Adipose tissue (tissue), 3 donors: ENCODE results near the gene MACROD1. TPM values are rescaled to one million over a fixed set of nuclear protein-coding genes. Genes with fewer than 3 reads are reported as not detected.

Experiments used
- H3K27ac ChIP-seq: one replicate; pipeline ENCODE4 v1.5.1; 2013; ENCODE audit warnings: low read depth, low read length
- WGBS, 3 donors: extraction: QIAGEN DNeasy Blood & Tissue Kit; methylation state at CpG; one replicate each; pipeline ENCODE4 v1.1.7; 2013; 5-methylcytosine and 5-hydroxymethylcytosine counted together
- polyA plus RNA-seq, 3 donors: library from polyadenylated mRNA; stranded (reverse); fragments of 200-250 nt; gene quantifications; one replicate each; pipeline ENCODE4 v1.2.3, GENCODE V29; 2013
- donor health status: healthy with polysubstance abuse.
- donor health status: Bipolar disorder and iron deficiency.
- donor health status: healthy.

The MACROD1 gene
- polyA plus RNA-seq, 3 donors = 27.6 to 66.7 (median 38.7) TPM

GRCh38 chr11:64036087-64037026 is 129.6 kb downstream of the MACROD1 start:
- H3K27ac ChIP-seq = no peak overlapping the region
- 1 to 2% (median 2%) methylated on average over 56 to 85 of the region's 85 CpGs for WGBS, 3 donors

- WGBS, 3 donors = 0 to 2% (median 1%) methylated on average over 7 to 36 of the region's 64 CpGs
- no peak within 1 kb of the TSS for H3K27ac ChIP-seq
Measured at GRCh38 chr11:64035576-64035975, 130.3 kb downstream of the MACROD1 start, which contains the start of gene FLRT1. FLRT1 (plus strand) TSS chr11:64035931; CDS start chr11:64116268, 80,337 bp downstream.

GRCh38 chr11:64035081-64035524 is 130.8 kb downstream of the MACROD1 start:
- 8 to 22% (median 10%) methylated on average over 14 to 17 of the region's 17 CpGs for WGBS, 3 donors
- no peak overlapping the region for H3K27ac ChIP-seq

- WGBS, 3 donors = 65 to 89% (median 75%) methylated on average over 9 of the region's 9 CpGs
- no peak overlapping the region for H3K27ac ChIP-seq
Measured at GRCh38 chr11:64034411-64034811, 131.5 kb downstream of the MACROD1 start.

GRCh38 chr11:64032050-64032449 is 133.9 kb downstream of the MACROD1 start:
- WGBS, 3 donors = 85 to 87% (median 85%) methylated on average over 4 of the region's 4 CpGs
- no peak overlapping the region for H3K27ac ChIP-seq

- no peak overlapping the region for H3K27ac ChIP-seq
- 81 to 95% (median 83%) methylated on average over 3 of the region's 3 CpGs for WGBS, 3 donors
Measured at GRCh38 chr11:64031001-64031400, 134.9 kb downstream of the MACROD1 start.

GRCh38 chr11:64029773-64030172 is 136.1 kb downstream of the MACROD1 start:
- WGBS, 3 donors = 79 to 90% (median 81%) methylated on average over 8 of the region's 8 CpGs
- no peak overlapping the region for H3K27ac ChIP-seq

GRCh38 chr11:64028398-64029115 is 137.4 kb downstream of the MACROD1 start:
- H3K27ac ChIP-seq = no peak overlapping the region
- 16 to 61% (median 18%) methylated on average over 17 to 21 of the region's 22 CpGs for WGBS, 3 donors

GRCh38 chr11:64027651-64028397 is 138.1 kb downstream of the MACROD1 start:
- WGBS, 3 donors = 29 to 68% (median 40%) methylated on average over 20 of the region's 20 CpGs

GRCh38 chr11:64026575-64027205 is 139.2 kb downstream of the MACROD1 start:
- no peak overlapping the region for H3K27ac ChIP-seq
- WGBS, 3 donors = 89% methylated on average over 7 of the region's 7 CpGs

More at GRCh38 chr11:64027651-64028397, 138.1 kb downstream of the MACROD1 start:
- H3K27ac ChIP-seq = no peak overlapping the region

- no peak overlapping the region for H3K27ac ChIP-seq
- 75 to 86% (median 85%) methylated on average over 4 of the region's 4 CpGs for WGBS, 3 donors
Measured at GRCh38 chr11:64025205-64025604, 140.7 kb downstream of the MACROD1 start.

GRCh38 chr11:64023712-64024710 is 141.9 kb downstream of the MACROD1 start:
- H3K27ac ChIP-seq = no peak overlapping the region
- WGBS, 3 donors = 74 to 89% (median 83%) methylated on average over 20 of the region's 20 CpGs

- no peak overlapping the region for H3K27ac ChIP-seq
- WGBS, 3 donors = 85 to 88% (median 86%) methylated on average over 14 of the region's 14 CpGs
Measured at GRCh38 chr11:64022125-64022784, 143.7 kb downstream of the MACROD1 start.

GRCh38 chr11:64021757-64022093 is 144.2 kb downstream of the MACROD1 start:
- H3K27ac ChIP-seq = no peak overlapping the region
- 40 to 77% (median 50%) methylated on average over 8 to 10 of the region's 10 CpGs for WGBS, 3 donors

- WGBS, 3 donors = 85 to 87% (median 85%) methylated on average over 19 to 22 of the region's 22 CpGs
- no peak overlapping the region for H3K27ac ChIP-seq
Measured at GRCh38 chr11:64020976-64021756, 144.7 kb downstream of the MACROD1 start.
